GM10266 (cell line): Measurements from ENCODE around the gene SLC25A21.
"Not testable (repeated sequence)": the region's sequence is repeated elsewhere in the genome, so short reads cannot be mapped to it uniquely, and the experiment has no call there.

Experiments
- DNase-seq: peaks from one replicate; pipeline ENCODE4 v3.0.0; 2012; ENCODE audit errors: extremely low spot score
- TF ChIP-seq, protein P1 (sequence below): IDR thresholded peaks from 2 replicates; pipeline ENCODE4 v1.5.1; 2012; ENCODE audit warnings: mild to moderate bottlenecking, low read depth; ENCODE audit not compliant: control insufficient read depth, insufficient read depth; ENCODE audit errors: missing control alignments

Gene SLC25A21

DNA sequence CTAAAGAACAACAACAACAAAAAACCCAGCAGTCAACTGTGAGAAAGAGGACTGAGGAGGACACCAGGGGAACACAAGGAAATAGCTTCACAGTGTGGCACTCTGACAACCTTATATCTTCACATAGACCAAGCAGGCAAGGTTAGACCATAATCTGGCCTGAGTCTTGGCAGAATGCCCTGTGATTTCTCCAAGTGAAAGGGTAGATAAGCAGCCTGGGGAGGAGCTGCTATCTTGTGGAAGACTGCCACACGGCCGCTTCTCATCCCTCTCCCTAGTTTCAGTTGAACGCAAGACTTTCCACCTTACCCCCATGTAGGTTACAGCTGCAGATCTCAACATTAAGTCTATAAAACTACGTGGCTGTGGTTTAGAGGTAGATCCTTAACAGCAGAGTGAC, 3.7 kb downstream of the SLC25A21 start:
- DNase-seq, result no peak
- TF ChIP-seq, protein P1, sequence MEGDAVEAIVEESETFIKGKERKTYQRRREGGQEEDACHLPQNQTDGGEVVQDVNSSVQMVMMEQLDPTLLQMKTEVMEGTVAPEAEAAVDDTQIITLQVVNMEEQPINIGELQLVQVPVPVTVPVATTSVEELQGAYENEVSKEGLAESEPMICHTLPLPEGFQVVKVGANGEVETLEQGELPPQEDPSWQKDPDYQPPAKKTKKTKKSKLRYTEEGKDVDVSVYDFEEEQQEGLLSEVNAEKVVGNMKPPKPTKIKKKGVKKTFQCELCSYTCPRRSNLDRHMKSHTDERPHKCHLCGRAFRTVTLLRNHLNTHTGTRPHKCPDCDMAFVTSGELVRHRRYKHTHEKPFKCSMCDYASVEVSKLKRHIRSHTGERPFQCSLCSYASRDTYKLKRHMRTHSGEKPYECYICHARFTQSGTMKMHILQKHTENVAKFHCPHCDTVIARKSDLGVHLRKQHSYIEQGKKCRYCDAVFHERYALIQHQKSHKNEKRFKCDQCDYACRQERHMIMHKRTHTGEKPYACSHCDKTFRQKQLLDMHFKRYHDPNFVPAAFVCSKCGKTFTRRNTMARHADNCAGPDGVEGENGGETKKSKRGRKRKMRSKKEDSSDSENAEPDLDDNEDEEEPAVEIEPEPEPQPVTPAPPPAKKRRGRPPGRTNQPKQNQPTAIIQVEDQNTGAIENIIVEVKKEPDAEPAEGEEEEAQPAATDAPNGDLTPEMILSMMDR, result no peak

DNA sequence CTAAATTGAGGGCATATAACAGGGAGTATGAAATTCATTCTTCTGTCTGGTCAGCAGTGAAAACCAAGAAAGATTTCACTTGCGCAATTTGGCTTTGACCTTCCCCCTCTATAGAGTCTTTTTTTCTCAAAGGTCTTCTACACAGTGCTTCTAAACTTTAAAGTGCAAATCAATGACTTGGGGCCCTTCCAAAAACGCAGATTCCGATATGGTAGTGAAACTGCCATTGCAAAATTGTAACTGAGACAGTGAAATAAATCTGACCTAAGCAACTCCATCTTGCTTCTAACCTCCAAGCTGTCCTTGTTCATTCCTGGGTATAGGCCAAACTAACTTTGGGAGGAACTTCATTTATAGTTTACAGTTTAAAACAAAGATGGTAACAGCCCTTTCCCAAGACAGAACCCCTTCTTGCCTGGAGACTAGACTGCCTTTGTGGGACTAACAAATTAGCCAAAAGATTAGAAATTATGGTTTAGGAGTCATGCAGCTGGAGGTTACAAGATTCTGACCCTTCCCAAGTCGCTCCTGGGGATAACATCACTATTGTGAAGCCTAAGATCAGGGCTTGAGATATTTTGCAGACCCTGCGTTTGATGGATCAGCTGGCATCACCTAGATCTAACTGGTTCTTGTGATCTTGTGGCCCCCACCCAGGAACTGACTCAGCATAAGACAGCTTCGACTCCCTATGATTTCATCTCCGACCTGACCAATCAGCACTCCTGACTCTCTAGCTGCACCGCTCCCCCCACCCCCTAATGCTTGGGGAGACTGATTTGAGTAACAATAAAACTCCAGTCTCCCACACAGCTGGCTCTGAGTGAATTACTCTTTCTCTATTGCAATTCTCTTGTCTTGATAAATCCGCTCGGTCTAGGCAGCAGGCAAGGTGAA, 5.0 kb downstream of the SLC25A21 start:
- no peak for DNase-seq
- TF ChIP-seq, protein P1, result no peak

DNA sequence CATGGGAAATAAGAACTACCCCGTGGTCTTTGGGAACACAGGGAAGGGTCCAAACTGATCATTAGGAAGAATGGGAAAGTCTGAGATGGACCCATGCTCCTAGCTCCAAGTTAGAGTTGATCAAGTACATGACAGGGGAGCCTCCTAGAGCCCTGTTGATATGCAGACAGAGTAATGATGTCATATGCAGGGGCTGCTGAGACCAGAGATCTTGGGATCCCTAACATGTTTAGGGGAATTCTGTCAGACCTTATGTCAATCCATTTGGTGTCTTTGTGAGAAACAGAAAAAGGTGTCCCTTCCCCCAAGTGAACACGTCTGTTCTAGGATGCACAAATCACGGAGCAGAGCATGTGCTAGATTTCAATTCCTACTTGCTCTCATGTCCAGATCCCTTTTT, 6.6 kb downstream of the SLC25A21 start:
- no peak for DNase-seq
- TF ChIP-seq, protein P1, result no peak

DNA sequence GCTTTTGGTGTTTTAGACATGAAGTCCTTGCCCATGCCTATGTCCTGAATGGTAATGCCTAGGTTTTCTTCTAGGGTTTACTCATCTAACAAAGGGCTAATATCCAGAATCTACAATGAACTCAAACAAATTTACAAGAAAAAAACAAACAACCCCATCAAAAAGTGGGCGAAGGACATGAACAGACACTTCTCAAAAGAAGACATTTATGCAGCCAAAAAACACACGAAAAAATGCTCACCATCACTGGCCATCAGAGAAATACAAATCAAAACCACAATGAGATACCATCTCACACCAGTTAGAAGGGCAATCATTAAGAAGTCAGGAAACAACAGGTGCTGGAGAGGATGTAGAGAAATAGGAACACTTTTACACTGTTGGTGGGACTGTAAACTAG, 10.1 kb downstream of the SLC25A21 start:
- DNase-seq, result not testable (repeated sequence)

DNA sequence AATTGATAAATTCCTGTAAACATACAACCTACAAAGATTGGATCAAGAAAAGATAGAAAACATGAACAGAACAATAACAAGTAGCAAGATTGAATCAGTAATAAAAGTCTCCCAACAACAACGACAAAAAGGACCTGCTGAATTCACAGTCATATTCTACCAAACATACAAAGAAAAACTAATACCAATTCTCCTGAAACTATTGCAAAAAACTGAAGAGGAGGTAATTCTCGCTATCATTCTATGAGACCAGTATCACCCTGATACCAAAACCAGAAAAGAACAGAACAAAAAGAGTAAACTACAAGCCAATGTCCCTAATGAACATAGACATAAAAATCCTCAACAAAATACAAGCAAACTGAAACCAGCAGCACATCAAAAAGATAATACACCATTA, 14.4 kb downstream of the SLC25A21 start:
- no peak for DNase-seq
- TF ChIP-seq, protein P1, result no peak

DNA sequence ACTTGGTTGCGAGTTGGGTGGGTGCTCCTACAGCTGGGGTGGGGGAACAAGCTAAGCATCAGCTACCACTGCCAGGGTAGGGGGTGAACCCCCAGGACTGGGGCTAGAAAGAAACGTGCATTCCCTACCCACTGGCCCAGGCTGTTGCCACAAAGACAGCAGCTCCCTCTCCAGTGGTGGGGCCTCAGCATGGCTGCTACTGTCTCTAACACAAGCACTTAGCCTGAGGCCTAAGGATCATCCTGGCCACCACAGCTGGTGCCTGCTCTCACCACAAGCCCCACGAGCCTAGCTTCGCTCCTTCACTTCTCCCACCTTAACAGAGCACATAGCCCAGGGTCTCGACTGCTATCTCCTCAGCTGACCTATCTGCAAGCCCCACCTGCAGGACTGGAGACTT, 18.9 kb downstream of the SLC25A21 start:
- DNase-seq, result no peak
- TF ChIP-seq, protein P1, result no peak

DNA sequence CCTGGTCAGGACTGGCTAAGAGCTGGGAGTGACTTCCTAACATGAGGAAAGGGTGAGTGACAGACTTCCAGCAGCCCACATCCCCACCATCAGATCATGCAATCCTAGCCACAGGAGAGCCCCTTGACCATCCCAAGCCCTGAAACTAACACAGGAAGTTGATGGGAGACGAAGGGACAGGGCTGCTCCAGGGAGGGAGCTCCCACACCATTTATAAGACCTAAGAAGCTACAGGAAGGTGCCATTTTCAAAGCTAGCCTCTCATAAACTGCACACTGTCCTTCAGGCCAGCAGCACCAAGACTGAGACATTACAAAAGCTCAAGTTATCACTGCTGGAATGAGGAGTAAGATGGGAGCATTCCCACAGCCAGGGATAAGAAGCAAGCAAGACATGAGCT, 19.4 kb downstream of the SLC25A21 start:
- TF ChIP-seq, protein P1, result no peak
- DNase-seq, result no peak
